Breast epithelium (tissue), 3 donors: ENCODE data around the gene PDIA5.

Experiments used
- CTCF ChIP-seq, 3 donors: fragments of 450-650 bp; IDR thresholded peaks; one replicate each; pipeline ENCODE4 v1.5.1; 2016 to 2017; ENCODE audit warnings: antibody characterized with exemption in 3 of 3, mild to moderate bottlenecking in 3 of 3, moderate library complexity in 3 of 3
- POLR2A ChIP-seq: fragments of 450-650 bp; IDR thresholded peaks from one replicate; pipeline ENCODE4 v1.6.1; 2016; ENCODE audit warnings: antibody characterized with exemption, mild to moderate bottlenecking, moderate library complexity
- POLR2AphosphoS5 ChIP-seq, 3 donors: sonication (generic); formaldehyde crosslinking; IDR thresholded peaks; one replicate each; pipeline ENCODE4 v1.6.1; 2017; ENCODE audit warnings: antibody characterized with exemption in 3 of 3

GRCh38 chr3:123047062-123047319 is 19.8 kb upstream of the PDIA5 start:
- TF ChIP-seq CTCF (IDR thresholded peaks at IDR 0.05) = no peak
- no peak for TF ChIP-seq POLR2AphosphoS5 (IDR thresholded peaks at IDR 0.05)
- TF ChIP-seq POLR2A = no peak
